Fibroblast of lung (primary cell): ENCODE results near the gene ASCC3.

Source experiments
- CTCF ChIP-seq, 2 donors: IDR thresholded peaks in 1 of 2; conservative IDR thresholded peaks in 1 of 2; 1 replicate in 1 of 2; 2 replicates in 1 of 2; pipeline ENCODE4 v1.5.1; 2011 to 2012; ENCODE audit warnings: low read length in 2 of 2, control low read depth in 1 of 2, inconsistent platforms in 1 of 2, low read depth in 1 of 2, mild to moderate bottlenecking in 1 of 2
- EZH2 ChIP-seq: IDR thresholded peaks from 2 replicates; pipeline ENCODE4 v1.5.1; 2012; ENCODE audit warnings: low read length, control low read depth, mild to moderate bottlenecking; ENCODE audit errors: missing control alignments

GRCh38 chr6:100724222-100724621 is 156.9 kb downstream of the ASCC3 start:
- TF ChIP-seq CTCF (conservative IDR thresholded peaks at IDR 0.05 in 1 of 2, IDR thresholded peaks at IDR 0.05 in 1 of 2; ENCODE audit: low read depth in 1 of 2, low read length in 2 of 2) (no peak), EZH2 (no peak)
